Caco-2 (cell line): ENCODE results near the gene COL4A2. TPM values are rescaled to one million over a fixed set of nuclear protein-coding genes. Genes with fewer than 3 reads are reported as not detected.

Experiments used
- BruUV-seq: library from RNA; stranded (reverse); fragments of 400-500 nt; replicated peaks from 2 replicates; lab custom pipeline; 2021; lab: Mats Ljungman, UMichigan
- CTCF ChIA-PET: fragments of 300-600 bp; sonication (Branson Sonifier 250); formaldehyde crosslinking; loops from one replicate; lab custom pipeline; 2022; ENCODE audit warnings: antibody characterized with exemption; lab: Charles Lee
- POLR2A ChIA-PET: fragments of 300-600 bp; sonication (Branson Sonifier 250); formaldehyde crosslinking; loops from one replicate; lab custom pipeline; 2022; ENCODE audit warnings: antibody characterized with exemption; lab: Charles Lee
- DNase-seq, 2 experiments: peaks; one replicate each; pipeline versions ENCODE4 v3.0.0 to v3.0.0-alpha.2; 2020 to 2022
- H3K27me3 ChIP-seq: replicated peaks from 2 replicates; pipeline ENCODE4 v1.6.0; 2011; ENCODE audit warnings: low read length; ENCODE audit not compliant: control insufficient read depth, insufficient read depth
- H3K36me3 ChIP-seq: 2 replicates; pipeline ENCODE4 v1.5.1; 2011; ENCODE audit warnings: low read length; ENCODE audit not compliant: control insufficient read depth, insufficient read depth
- H3K4me1 ChIP-seq: fragments of 250-450 bp; sonication (Bioruptor Pico); 2 replicates; pipeline ENCODE4 v1.5.1; 2020; ENCODE audit warnings: mild to moderate bottlenecking
- H3K4me3 ChIP-seq: 2 replicates; pipeline ENCODE4 v1.5.1; 2011; ENCODE audit warnings: low read depth, mild to moderate bottlenecking, control low read depth, low read length
- H3K9me3 ChIP-seq: fragments of 250-450 bp; sonication (Bioruptor Pico); 2 replicates; pipeline ENCODE4 v1.5.1; 2020; ENCODE audit warnings: mild to moderate bottlenecking, moderate library complexity
- H3K27ac Mint-ChIP-seq: one replicate; pipeline ENCODE4 v1.8.0; 2022; ENCODE audit warnings: mixed read lengths; ENCODE audit not compliant: unreplicated experiment
- H3K27me3 Mint-ChIP-seq: one replicate; pipeline ENCODE4 v1.8.0; 2022; ENCODE audit warnings: mixed read lengths; ENCODE audit not compliant: insufficient read depth, unreplicated experiment
- H3K36me3 Mint-ChIP-seq: one replicate; pipeline ENCODE4 v1.8.0; 2022; ENCODE audit warnings: mild to moderate bottlenecking, mixed read lengths; ENCODE audit not compliant: insufficient read depth, unreplicated experiment
- H3K4me1 Mint-ChIP-seq: one replicate; pipeline ENCODE4 v1.8.0; 2022; ENCODE audit warnings: low read depth, mixed read lengths; ENCODE audit not compliant: unreplicated experiment
- H3K4me3 Mint-ChIP-seq: one replicate; pipeline ENCODE4 v1.8.0; 2022; ENCODE audit warnings: mild to moderate bottlenecking, moderate library complexity, mixed read lengths; ENCODE audit not compliant: unreplicated experiment
- H3K9me3 Mint-ChIP-seq: one replicate; pipeline ENCODE4 v1.8.0; 2022; ENCODE audit warnings: mixed read lengths; ENCODE audit not compliant: unreplicated experiment
- CTCF ChIP-seq, 2 experiments: fragments of 200-600 bp in 1 of 2; IDR thresholded peaks; 1 replicate in 1 of 2; 2 replicates in 1 of 2; pipeline versions ENCODE4 v1.5.1 to v1.8.0; 2011 to 2022; ENCODE audit warnings: antibody characterized with exemption in 1 of 2, control low read depth in 1 of 2, inconsistent platforms in 1 of 2, low read depth in 1 of 2, low read length in 1 of 2, mild to moderate bottlenecking in 1 of 2, moderate library complexity in 1 of 2; ENCODE audit not compliant: insufficient read depth in 1 of 2, severe bottlenecking in 1 of 2, unreplicated experiment in 1 of 2
- intact Hi-C: fragments of 100-400 bp; cut with micrococcal nuclease; formaldehyde crosslinking; loops from one replicate; pipeline ENCODE4 v1.10.0; 2022; ENCODE audit not compliant: unreplicated experiment
- total RNA-seq: library from RNA; stranded (reverse); gene quantifications from 2 replicates; pipeline ENCODE4 v1.2.3, GENCODE V29; 2022

Gene COL4A2
- total RNA-seq, 1 experiment from 2014 or later, result 19.2 TPM

GRCh38 chr13:110290153-110290552, 16.9 kb upstream of the COL4A2 start:
- no peak overlapping the region for H3K4me3 ChIP-seq
- Mint-ChIP-seq H3K4me3 (no peak overlapping the region), H3K36me3 (no peaks in the 10 kb centered on the region), H3K27ac (no peak overlapping the region), H3K4me1 (no peaks in the 10 kb centered on the region), H3K9me3 (no peaks in the 10 kb centered on the region), H3K27me3 (no peaks in the 10 kb centered on the region)
- H3K36me3 ChIP-seq, result no peaks in the 10 kb centered on the region
- intact Hi-C loops, result no loop called here
- no peak for DNase-seq
- TF ChIP-seq CTCF (IDR thresholded peaks at IDR 0.05; ENCODE audit: insufficient read depth in 1 of 2, low read depth in 1 of 2, low read length in 1 of 2, severe bottlenecking in 1 of 2, unreplicated experiment in 1 of 2), result no peak
- CTCF ChIA-PET, result no interaction called here
- no TSS peak for BruUV-seq
- POLR2A ChIA-PET, result no interaction called here
- no peaks in the 10 kb centered on the region for H3K27me3 ChIP-seq
- H3K4me1 ChIP-seq, result no peaks in the 10 kb centered on the region; the same call in 1 of the 2 replicates
- no peaks in the 10 kb centered on the region for H3K9me3 ChIP-seq

- Histone ChIP-seq H3K36me3 (no peaks in the 10 kb centered on the region), H3K4me1 (no peaks in the 10 kb centered on the region; the same call in 1 of the 2 replicates), H3K27me3 (no peaks in the 10 kb centered on the region), H3K9me3 (no peaks in the 10 kb centered on the region), H3K4me3 (no peak overlapping the region)
- Mint-ChIP-seq H3K27me3 (no peaks in the 10 kb centered on the region), H3K9me3 (no peaks in the 10 kb centered on the region), H3K4me1 (no peaks in the 10 kb centered on the region), H3K27ac (no peak overlapping the region), H3K36me3 (no peaks in the 10 kb centered on the region), H3K4me3 (no peak overlapping the region)
- ChIA-PET POLR2A (no interaction called here), CTCF (no interaction called here)
- BruUV-seq, result no TSS peak
- intact Hi-C loops, result no loop called here
- TF ChIP-seq CTCF (IDR thresholded peaks at IDR 0.05; ENCODE audit: insufficient read depth in 1 of 2, low read depth in 1 of 2, low read length in 1 of 2, severe bottlenecking in 1 of 2, unreplicated experiment in 1 of 2), result no peak
- no peak for DNase-seq
These were observed 16.3 kb upstream of the COL4A2 start for GRCh38 chr13:110290826-110291225.

GRCh38 chr13:110291286-110291685, 15.8 kb upstream of the COL4A2 start:
- Mint-ChIP-seq H3K36me3 (no peaks in the 10 kb centered on the region), H3K27ac (no peak overlapping the region), H3K9me3 (no peaks in the 10 kb centered on the region), H3K27me3 (no peaks in the 10 kb centered on the region), H3K4me3 (no peak overlapping the region), H3K4me1 (no peaks in the 10 kb centered on the region)
- Histone ChIP-seq H3K36me3 (no peaks in the 10 kb centered on the region), H3K27me3 (no peaks in the 10 kb centered on the region), H3K4me1 (no peaks in the 10 kb centered on the region; the same call in 1 of the 2 replicates), H3K9me3 (no peaks in the 10 kb centered on the region), H3K4me3 (no peak overlapping the region)
- POLR2A ChIA-PET, result no interaction called here
- BruUV-seq, result no TSS peak
- no peak for DNase-seq
- intact Hi-C loops, result no loop called here
- TF ChIP-seq CTCF (IDR thresholded peaks at IDR 0.05; ENCODE audit: insufficient read depth in 1 of 2, low read depth in 1 of 2, low read length in 1 of 2, severe bottlenecking in 1 of 2, unreplicated experiment in 1 of 2), result no peak
- CTCF ChIA-PET, result no interaction called here
